ENCODE results near the gene RARRES2. TPM values are rescaled to one million over a fixed set of nuclear protein-coding genes. Genes with fewer than 3 reads are reported as not detected.

The RARRES2 gene
- total and polyA plus RNA-seq, 2 of the 13 experiments (the other 11 are each of a cell fraction or from before 2014, with no cell fraction given) = 134 to 172 TPM

DNA sequence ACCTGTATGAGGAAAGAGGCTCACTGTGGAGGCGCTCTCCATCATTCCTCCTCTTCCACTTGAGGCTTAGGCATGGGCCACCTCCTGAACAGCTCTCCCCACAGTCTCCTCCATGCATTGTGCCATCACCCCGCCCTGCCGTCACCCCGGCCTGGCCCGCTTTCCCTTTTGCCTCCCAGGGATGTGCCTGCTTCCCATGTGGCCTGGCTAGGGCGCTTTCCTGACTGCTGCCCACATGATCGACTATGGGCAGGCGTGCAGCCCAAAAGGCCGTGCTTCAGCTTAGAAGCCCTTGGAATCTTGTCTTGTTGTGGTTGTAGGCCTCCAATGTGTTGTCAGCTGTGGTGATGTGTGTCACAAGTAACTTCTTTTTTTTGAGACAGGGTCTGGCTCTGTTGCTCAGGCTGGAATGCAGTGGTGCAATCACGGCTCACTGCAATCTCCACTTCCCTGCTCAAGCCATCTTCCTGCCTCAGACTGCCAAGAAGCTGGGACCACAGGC lies 16.3 kb downstream of the RARRES2 start:
- Histone ChIP-seq H3K4me3 (replicated peaks in 1 of 3; ENCODE audit: insufficient read depth in 1 of 3, low read depth in 2 of 3, low read length in 3 of 3) (peak overlapping the region; percentile 74 to 81 (median 77); a peak in 5 of 6 replicates), H3K27me3 (ENCODE audit: control insufficient read depth in 1 of 2, insufficient read depth in 2 of 2, low read length in 2 of 2) (no peaks in the 10 kb centered on the region; a peak in 1 of 5 replicates), H3K27ac (ENCODE audit: extremely low read length, insufficient read depth, low read length) (peak overlapping the region; percentile 84), H3K36me3 (replicated peaks in 1 of 2; ENCODE audit: control insufficient read depth in 1 of 2, insufficient read depth in 2 of 2, low read length in 2 of 2) (peaks cover 23 to 51% of the 10 kb centered on the region in 2 experiments), H4K20me1 (ENCODE audit: insufficient read depth, low read length) (0 out of 2 replicates have a peak, but pooled peaks cover 2% of the 10 kb centered on the region), H2AFZ (ENCODE audit: low read length) (no peak overlapping the region), H3K4me1 (ENCODE audit: insufficient read depth, low read length) (peaks cover 54% of the 10 kb centered on the region), H3K9me3 (ENCODE audit: low read length) (no peaks in the 10 kb centered on the region), H3K79me2 (ENCODE audit: insufficient read depth, low read length) (peaks cover 59% of the 10 kb centered on the region), H3K4me2 (ENCODE audit: low read depth, low read length) (peak overlapping the region; percentile 96), H3K9ac (ENCODE audit: insufficient read depth, low read depth, low read length) (peak overlapping the region; percentile 92; the same call in 1 of the 2 replicates)
- ATAC-seq (no peak), DNase-seq (ENCODE audit: low spot score) (no peak), FAIRE-seq (no peak)
- CTCF ChIA-PET (ENCODE audit: low intra/inter-chr PET ratio, low total read pairs) = no interaction called here
- 91% methylated on average over 7 of the region's 10 CpGs for WGBS (ENCODE audit: low lambda C conversion rate)
- POLR2A ChIA-PET = interaction anchor here (1.3 to 5.4 kb wide), 4 partner anchors 11 to 80 kb away, joined by 3 to 41 read pairs (median 8); a partner anchor contains a TSS
- intact Hi-C loops (cut with micrococcal nuclease; ENCODE audit: unreplicated experiment) = no loop called here
- no TSS peak for BruUV-seq (replicated peaks)
- in situ Hi-C loops (cut with HindIII; ENCODE audit: extremely low pct_ligation_motif_present, low pct_unique_long_range_greater_than_20kb) = no loop called here
- TF ChIP-seq, protein P1, sequence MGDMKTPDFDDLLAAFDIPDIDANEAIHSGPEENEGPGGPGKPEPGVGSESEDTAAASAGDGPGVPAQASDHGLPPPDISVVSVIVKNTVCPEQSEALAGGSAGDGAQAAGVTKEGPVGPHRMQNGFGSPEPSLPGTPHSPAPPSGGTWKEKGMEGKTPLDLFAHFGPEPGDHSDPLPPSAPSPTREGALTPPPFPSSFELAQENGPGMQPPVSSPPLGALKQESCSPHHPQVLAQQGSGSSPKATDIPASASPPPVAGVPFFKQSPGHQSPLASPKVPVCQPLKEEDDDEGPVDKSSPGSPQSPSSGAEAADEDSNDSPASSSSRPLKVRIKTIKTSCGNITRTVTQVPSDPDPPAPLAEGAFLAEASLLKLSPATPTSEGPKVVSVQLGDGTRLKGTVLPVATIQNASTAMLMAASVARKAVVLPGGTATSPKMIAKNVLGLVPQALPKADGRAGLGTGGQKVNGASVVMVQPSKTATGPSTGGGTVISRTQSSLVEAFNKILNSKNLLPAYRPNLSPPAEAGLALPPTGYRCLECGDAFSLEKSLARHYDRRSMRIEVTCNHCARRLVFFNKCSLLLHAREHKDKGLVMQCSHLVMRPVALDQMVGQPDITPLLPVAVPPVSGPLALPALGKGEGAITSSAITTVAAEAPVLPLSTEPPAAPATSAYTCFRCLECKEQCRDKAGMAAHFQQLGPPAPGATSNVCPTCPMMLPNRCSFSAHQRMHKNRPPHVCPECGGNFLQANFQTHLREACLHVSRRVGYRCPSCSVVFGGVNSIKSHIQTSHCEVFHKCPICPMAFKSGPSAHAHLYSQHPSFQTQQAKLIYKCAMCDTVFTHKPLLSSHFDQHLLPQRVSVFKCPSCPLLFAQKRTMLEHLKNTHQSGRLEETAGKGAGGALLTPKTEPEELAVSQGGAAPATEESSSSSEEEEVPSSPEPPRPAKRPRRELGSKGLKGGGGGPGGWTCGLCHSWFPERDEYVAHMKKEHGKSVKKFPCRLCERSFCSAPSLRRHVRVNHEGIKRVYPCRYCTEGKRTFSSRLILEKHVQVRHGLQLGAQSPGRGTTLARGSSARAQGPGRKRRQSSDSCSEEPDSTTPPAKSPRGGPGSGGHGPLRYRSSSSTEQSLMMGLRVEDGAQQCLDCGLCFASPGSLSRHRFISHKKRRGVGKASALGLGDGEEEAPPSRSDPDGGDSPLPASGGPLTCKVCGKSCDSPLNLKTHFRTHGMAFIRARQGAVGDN (CRISPR knock-in tag; IDR thresholded peaks at IDR 0.05) = peak; percentile 66
- TF ChIP-seq CHD2 (IDR thresholded peaks at IDR 0.05; ENCODE audit: low read depth, low read length) (no peak), GABPB1 (CRISPR knock-in tag; IDR thresholded peaks at IDR 0.05) (no peak; the same call in 1 of the 2 replicates), TEAD3 (CRISPR knock-in tag; optimal IDR thresholded peaks at IDR 0.05; ENCODE audit: borderline replicate concordance) (peak; percentile 61), NFKB2 (CRISPR knock-in tag; IDR thresholded peaks at IDR 0.05; ENCODE audit: borderline replicate concordance) (0 out of 2 replicates have a peak, but pooled peaks have one; percentile 18), ZNF552 (CRISPR knock-in tag; IDR thresholded peaks at IDR 0.05; ENCODE audit: borderline replicate concordance) (no peak), ZZZ3 (CRISPR knock-in tag; IDR thresholded peaks at IDR 0.05; ENCODE audit: borderline replicate concordance) (no peak), CEBPB (IDR thresholded peaks at IDR 0.05; ENCODE audit: borderline replicate concordance, low read depth, low read length) (peak; percentile 45; the same call in 1 of the 2 replicates), ZBTB38 (CRISPR knock-in tag; IDR thresholded peaks at IDR 0.05) (peak; percentile 78; the same call in 1 of the 2 replicates), ZNF292 (CRISPR knock-in tag; IDR thresholded peaks at IDR 0.05; ENCODE audit: borderline replicate concordance, low read depth) (no peak), NRL (CRISPR knock-in tag; IDR thresholded peaks at IDR 0.05; ENCODE audit: borderline replicate concordance) (0 out of 2 replicates have a peak, but pooled peaks have one; percentile 21), ZNF776 (CRISPR knock-in tag; IDR thresholded peaks at IDR 0.05) (no peak), ZNF768 (CRISPR knock-in tag; IDR thresholded peaks at IDR 0.05) (peak; percentile 36; the same call in 1 of the 2 replicates), KLF16 (CRISPR knock-in tag; IDR thresholded peaks at IDR 0.05) (no peak), NPAS2 (CRISPR knock-in tag; IDR thresholded peaks at IDR 0.05; ENCODE audit: borderline replicate concordance) (no peak), SMAD3 (CRISPR knock-in tag; IDR thresholded peaks at IDR 0.05) (no peak), KLF6 (CRISPR knock-in tag; IDR thresholded peaks at IDR 0.05) (no peak)
- TF ChIP-seq, protein P2, sequence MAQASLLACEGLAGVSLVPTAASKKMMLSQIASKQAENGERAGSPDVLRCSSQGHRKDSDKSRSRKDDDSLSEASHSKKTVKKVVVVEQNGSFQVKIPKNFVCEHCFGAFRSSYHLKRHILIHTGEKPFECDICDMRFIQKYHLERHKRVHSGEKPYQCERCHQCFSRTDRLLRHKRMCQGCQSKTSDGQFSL (CRISPR knock-in tag; IDR thresholded peaks at IDR 0.05) = 0 out of 2 replicates have a peak, but pooled peaks have one; percentile 12
- TF ChIP-seq, protein P3, sequence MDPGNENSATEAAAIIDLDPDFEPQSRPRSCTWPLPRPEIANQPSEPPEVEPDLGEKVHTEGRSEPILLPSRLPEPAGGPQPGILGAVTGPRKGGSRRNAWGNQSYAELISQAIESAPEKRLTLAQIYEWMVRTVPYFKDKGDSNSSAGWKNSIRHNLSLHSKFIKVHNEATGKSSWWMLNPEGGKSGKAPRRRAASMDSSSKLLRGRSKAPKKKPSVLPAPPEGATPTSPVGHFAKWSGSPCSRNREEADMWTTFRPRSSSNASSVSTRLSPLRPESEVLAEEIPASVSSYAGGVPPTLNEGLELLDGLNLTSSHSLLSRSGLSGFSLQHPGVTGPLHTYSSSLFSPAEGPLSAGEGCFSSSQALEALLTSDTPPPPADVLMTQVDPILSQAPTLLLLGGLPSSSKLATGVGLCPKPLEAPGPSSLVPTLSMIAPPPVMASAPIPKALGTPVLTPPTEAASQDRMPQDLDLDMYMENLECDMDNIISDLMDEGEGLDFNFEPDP (CRISPR knock-in tag; conservative IDR thresholded peaks at IDR 0.05) = no peak

Data from HepG2 (cell line).